Measurements from ENCODE around the gene MAG.
"Not testable (repeated sequence)": the region's sequence is repeated elsewhere in the genome, so short reads cannot be mapped to it uniquely, and the experiment has no call there.

Gene MAG

GRCh38 chr19:35281303-35281702, 10.7 kb upstream of the MAG start:
- no peak for DNase-seq (ENCODE audit: low read depth in 2 of 2)

- no peak for DNase-seq (ENCODE audit: low read depth in 2 of 2)
Measured at GRCh38 chr19:35284153-35285094, 7.5 kb upstream of the MAG start.

- no peak for DNase-seq (ENCODE audit: low read depth in 2 of 2)
Measured at GRCh38 chr19:35285095-35285449, 6.9 kb upstream of the MAG start.

GRCh38 chr19:35285465-35285864, 6.5 kb upstream of the MAG start:
- not testable (repeated sequence) for DNase-seq (ENCODE audit: low read depth in 2 of 2)

GRCh38 chr19:35286101-35286500, 5.9 kb upstream of the MAG start:
- not testable (repeated sequence) for DNase-seq (ENCODE audit: low read depth in 2 of 2)

GRCh38 chr19:35287713-35288112, 4.2 kb upstream of the MAG start:
- DNase-seq (ENCODE audit: low read depth in 2 of 2): no peak

- DNase-seq (ENCODE audit: low read depth in 2 of 2): no peak
Measured at GRCh38 chr19:35288331-35288730, 3.6 kb upstream of the MAG start.

GRCh38 chr19:35288906-35289305, 3.1 kb upstream of the MAG start:
- DNase-seq (ENCODE audit: low read depth in 2 of 2): no peak

GRCh38 chr19:35290381-35291127, 1.4 kb upstream of the MAG start:
- DNase-seq (ENCODE audit: low read depth in 2 of 2): no peak

- no peak for DNase-seq (ENCODE audit: low read depth in 2 of 2)
Measured at GRCh38 chr19:35291259-35291658, 702 bp upstream of the MAG start.

- DNase-seq (ENCODE audit: low read depth in 2 of 2): no peak
Measured at GRCh38 chr19:35292421-35293362, 731 bp downstream of the MAG start.

GRCh38 chr19:35293363-35293739, 1.4 kb downstream of the MAG start:
- no peak for DNase-seq (ENCODE audit: low read depth in 2 of 2)

- DNase-seq (ENCODE audit: low read depth in 2 of 2): no peak
Measured at GRCh38 chr19:35293808-35294207, 1.8 kb downstream of the MAG start.

- DNase-seq (ENCODE audit: low read depth in 2 of 2): no peak
Measured at GRCh38 chr19:35294328-35294727, 2.4 kb downstream of the MAG start.

GRCh38 chr19:35294859-35295791, 3.2 kb downstream of the MAG start:
- DNase-seq (ENCODE audit: low read depth in 2 of 2): no peak

- no peak for DNase-seq (ENCODE audit: low read depth in 2 of 2)
Measured at GRCh38 chr19:35295792-35296462, 4.0 kb downstream of the MAG start.

GRCh38 chr19:35296644-35297514, 4.9 kb downstream of the MAG start:
- no peak for DNase-seq (ENCODE audit: low read depth in 2 of 2)

GRCh38 chr19:35297515-35297848, 5.5 kb downstream of the MAG start:
- no peak for DNase-seq (ENCODE audit: low read depth in 2 of 2)

GRCh38 chr19:35297922-35298321, 6.0 kb downstream of the MAG start:
- DNase-seq (ENCODE audit: low read depth in 2 of 2): no peak
